ENCODE measurements around the gene EOLA2.

DNA sequence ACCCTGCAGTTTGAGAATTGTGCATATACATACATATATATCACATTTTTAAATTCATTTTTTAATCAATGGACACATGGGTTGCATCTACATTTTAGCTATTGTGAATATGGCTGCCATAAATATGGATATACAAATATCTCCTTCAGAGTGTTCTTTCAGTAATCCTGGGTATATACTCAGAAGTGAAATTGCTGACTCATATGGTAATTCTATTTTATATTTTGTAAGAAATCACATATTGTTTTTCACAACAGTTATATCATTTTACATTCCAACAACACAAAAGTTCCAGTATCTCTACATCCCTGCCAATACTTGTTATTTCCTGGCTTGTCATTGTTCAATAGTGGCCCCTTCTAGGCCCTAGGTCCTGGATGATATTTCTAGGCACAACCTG is 29.6 kb downstream of the EOLA2 start:
- no peak for TF ChIP-seq POLR2A (IDR thresholded peaks at IDR 0.05)
- TF ChIP-seq, protein P1, sequence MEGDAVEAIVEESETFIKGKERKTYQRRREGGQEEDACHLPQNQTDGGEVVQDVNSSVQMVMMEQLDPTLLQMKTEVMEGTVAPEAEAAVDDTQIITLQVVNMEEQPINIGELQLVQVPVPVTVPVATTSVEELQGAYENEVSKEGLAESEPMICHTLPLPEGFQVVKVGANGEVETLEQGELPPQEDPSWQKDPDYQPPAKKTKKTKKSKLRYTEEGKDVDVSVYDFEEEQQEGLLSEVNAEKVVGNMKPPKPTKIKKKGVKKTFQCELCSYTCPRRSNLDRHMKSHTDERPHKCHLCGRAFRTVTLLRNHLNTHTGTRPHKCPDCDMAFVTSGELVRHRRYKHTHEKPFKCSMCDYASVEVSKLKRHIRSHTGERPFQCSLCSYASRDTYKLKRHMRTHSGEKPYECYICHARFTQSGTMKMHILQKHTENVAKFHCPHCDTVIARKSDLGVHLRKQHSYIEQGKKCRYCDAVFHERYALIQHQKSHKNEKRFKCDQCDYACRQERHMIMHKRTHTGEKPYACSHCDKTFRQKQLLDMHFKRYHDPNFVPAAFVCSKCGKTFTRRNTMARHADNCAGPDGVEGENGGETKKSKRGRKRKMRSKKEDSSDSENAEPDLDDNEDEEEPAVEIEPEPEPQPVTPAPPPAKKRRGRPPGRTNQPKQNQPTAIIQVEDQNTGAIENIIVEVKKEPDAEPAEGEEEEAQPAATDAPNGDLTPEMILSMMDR (IDR thresholded peaks at IDR 0.05): no peak
- no peak for TF ChIP-seq POLR2AphosphoS5 (IDR thresholded peaks at IDR 0.05)
